AG09309 (cell line): ENCODE measurements around the gene AOPEP.

Experiments used
- DNase-seq: peaks from one replicate; pipeline ENCODE4 v3.0.0-alpha.2; 2010; ENCODE audit warnings: low read depth
- H3K4me3 ChIP-seq: 2 replicates; pipeline ENCODE4 v1.5.1; 2011; ENCODE audit warnings: mild to moderate bottlenecking, low read depth, low read length, moderate library complexity; ENCODE audit not compliant: control insufficient read depth
- CTCF ChIP-seq: IDR thresholded peaks from 2 replicates; pipeline ENCODE4 v1.5.1; 2011; ENCODE audit warnings: mild to moderate bottlenecking, low read depth, low read length, inconsistent platforms; ENCODE audit not compliant: insufficient read depth, control insufficient read depth; ENCODE audit errors: missing control alignments

AOPEP gene

DNA sequence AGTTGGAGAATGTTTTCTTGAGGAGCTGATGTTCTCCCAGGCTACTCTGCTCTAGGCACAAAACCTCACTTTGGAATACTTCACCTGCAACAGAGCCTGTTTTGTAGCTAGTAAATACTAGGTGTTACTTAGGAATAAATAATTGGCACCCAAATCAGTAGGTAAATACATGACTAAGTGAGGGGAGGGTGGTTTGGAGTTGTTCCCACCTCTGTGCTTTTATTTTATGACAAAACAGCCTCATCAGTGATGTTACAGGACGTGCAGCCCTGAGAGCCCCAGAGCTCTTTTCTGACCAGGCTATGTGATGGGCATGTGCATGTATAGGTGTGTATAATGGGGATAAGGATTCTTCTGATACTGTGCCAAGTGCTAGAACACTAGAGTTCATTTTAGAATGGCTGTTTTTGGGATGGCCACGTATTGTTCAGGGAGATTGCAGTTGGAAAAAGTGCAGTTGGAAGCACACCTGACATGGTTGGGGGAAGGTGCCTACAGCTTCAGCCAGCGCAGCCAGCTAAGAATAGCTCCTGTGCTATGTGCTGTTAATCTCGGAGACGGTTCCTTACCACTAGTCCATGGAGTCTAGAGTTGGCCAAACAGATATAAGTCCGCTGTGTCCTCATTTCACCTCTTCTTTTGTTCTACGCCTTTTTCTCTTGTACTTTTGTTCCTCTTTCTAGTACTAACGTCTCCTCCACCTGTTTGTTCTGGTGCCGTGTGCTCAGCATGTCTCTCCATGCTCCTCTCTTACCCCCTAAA lies 306.3 kb downstream of the AOPEP start:
- no peak for DNase-seq
- H3K4me3 ChIP-seq, result no peak overlapping the region
- no peak for TF ChIP-seq CTCF

GRCh38 chr9:95035846-95036245 lies 309.3 kb downstream of the AOPEP start:
- TF ChIP-seq CTCF, result no peak
- DNase-seq, result no peak
- no peak overlapping the region for H3K4me3 ChIP-seq

- no peak for DNase-seq
- no peak overlapping the region for H3K4me3 ChIP-seq
- no peak for TF ChIP-seq CTCF
Measured at GRCh38 chr9:95036676-95037075, 310.2 kb downstream of the AOPEP start.

DNA sequence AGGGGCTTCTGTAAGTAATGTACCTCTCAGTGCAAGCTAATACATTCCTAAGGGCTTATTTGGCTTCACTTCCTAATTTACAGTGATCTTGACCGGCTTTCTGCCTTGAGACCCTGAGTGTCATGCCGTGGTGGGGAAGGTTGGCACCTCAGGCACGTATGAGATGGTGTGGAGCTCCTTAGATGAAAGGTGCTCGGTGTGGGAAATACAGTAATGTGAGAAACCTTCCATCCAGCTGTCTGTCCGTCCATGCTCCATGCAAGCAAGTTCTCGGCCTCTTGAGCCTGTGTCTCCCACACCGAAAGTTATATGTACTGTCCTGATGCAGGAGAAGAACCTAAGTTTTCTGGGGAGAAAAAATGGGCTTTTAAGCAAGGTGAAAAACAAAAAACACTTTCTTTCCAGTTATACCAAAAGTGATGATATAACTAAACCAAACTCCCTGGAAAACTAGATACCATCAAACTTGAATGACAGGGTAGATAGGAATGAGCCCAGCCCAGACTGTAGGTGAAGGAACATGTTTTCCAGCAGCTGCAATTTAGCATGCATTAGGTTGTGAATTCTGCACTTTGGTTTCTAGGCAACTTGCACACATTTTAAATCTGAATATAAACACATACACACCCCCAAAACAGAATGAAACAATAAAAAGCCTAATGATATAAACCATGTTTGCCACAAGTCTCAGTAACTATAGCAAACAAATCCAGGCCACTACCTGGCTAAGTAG lies 311.5 kb downstream of the AOPEP start:
- TF ChIP-seq CTCF, result no peak
- no peak for DNase-seq
- no peak overlapping the region for H3K4me3 ChIP-seq

GRCh38 chr9:95038666-95039065 lies 312.2 kb downstream of the AOPEP start:
- DNase-seq, result no peak
- no peak for TF ChIP-seq CTCF
- H3K4me3 ChIP-seq, result no peak overlapping the region

DNA sequence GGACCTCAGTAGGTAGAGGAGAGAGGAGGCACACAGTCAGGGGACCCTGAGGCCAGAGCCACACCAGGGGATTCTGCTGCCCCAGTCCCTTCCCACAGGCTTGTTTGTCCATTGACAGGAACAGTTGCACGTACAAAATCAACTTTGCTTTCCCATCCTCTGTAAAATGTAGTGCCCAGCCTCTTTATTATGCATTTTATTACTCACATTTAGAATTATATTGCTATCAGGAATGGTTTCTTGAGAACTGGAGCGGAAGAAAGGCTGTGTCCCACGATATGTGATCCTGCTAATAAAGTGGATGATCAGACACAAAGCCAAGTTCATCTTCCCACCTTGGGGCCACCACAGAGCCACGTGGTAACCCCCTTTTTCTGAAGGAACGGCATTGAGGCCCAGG lies 313.6 kb downstream of the AOPEP start:
- TF ChIP-seq CTCF, result no peak

More for the DNA sequence above, 313.6 kb downstream of the AOPEP start:
- DNase-seq, result no peak
- no peak overlapping the region for H3K4me3 ChIP-seq
